Measurements from ENCODE around the gene NEB.

Gene NEB

GRCh38 chr2:151661625-151662024 is 72.7 kb downstream of the NEB start:
- DNase-seq (ENCODE audit: low read depth), result no peak
- in situ Hi-C loops (cut with HindIII; ENCODE audit: low sequenced_read_pairs), result no loop called here
- no peak for TF ChIP-seq CTCF (IDR thresholded peaks at IDR 0.05; ENCODE audit: low read depth, low read length, missing control alignments)
- no peak overlapping the region for H3K4me3 ChIP-seq (ENCODE audit: low read depth, low read length)

- TF ChIP-seq CTCF (IDR thresholded peaks at IDR 0.05; ENCODE audit: low read depth, low read length, missing control alignments), result no peak
- no peak for DNase-seq (ENCODE audit: low read depth)
- H3K4me3 ChIP-seq (ENCODE audit: low read depth, low read length), result no peak overlapping the region
- in situ Hi-C loops (cut with HindIII; ENCODE audit: low sequenced_read_pairs), result no loop called here
Measured at GRCh38 chr2:151658081-151658480, 76.2 kb downstream of the NEB start.

GRCh38 chr2:151657667-151658076 is 76.6 kb downstream of the NEB start:
- DNase-seq (ENCODE audit: low read depth), result no peak
- in situ Hi-C loops (cut with HindIII; ENCODE audit: low sequenced_read_pairs), result no loop called here
- H3K4me3 ChIP-seq (ENCODE audit: low read depth, low read length), result no peak overlapping the region
- TF ChIP-seq CTCF (IDR thresholded peaks at IDR 0.05; ENCODE audit: low read depth, low read length, missing control alignments), result no peak

- no peak overlapping the region for H3K4me3 ChIP-seq (ENCODE audit: low read depth, low read length)
- no peak for TF ChIP-seq CTCF (IDR thresholded peaks at IDR 0.05; ENCODE audit: low read depth, low read length, missing control alignments)
- DNase-seq (ENCODE audit: low read depth), result no peak
- in situ Hi-C loops (cut with HindIII; ENCODE audit: low sequenced_read_pairs), result no loop called here
Measured at GRCh38 chr2:151655663-151656398, 78.4 kb downstream of the NEB start.

GRCh38 chr2:151654891-151655290 is 79.4 kb downstream of the NEB start:
- in situ Hi-C loops (cut with HindIII; ENCODE audit: low sequenced_read_pairs), result no loop called here
- H3K4me3 ChIP-seq (ENCODE audit: low read depth, low read length), result no peak overlapping the region
- DNase-seq (ENCODE audit: low read depth), result no peak
- no peak for TF ChIP-seq CTCF (IDR thresholded peaks at IDR 0.05; ENCODE audit: low read depth, low read length, missing control alignments)

GRCh38 chr2:151654085-151654484 is 80.2 kb downstream of the NEB start:
- no peak overlapping the region for H3K4me3 ChIP-seq (ENCODE audit: low read depth, low read length)
- DNase-seq (ENCODE audit: low read depth), result no peak
- no peak for TF ChIP-seq CTCF (IDR thresholded peaks at IDR 0.05; ENCODE audit: low read depth, low read length, missing control alignments)
- in situ Hi-C loops (cut with HindIII; ENCODE audit: low sequenced_read_pairs), result no loop called here

Measured in astrocyte of the cerebellum (primary cell).